HEK293 (cell line): Measurements from ENCODE around the gene SSBP3.

Experiments
- CTCF ChIA-PET: fragments of 350-600 bp; formaldehyde crosslinking; extraction: SDS; loops from one replicate; lab custom pipeline; 2021; ENCODE audit warnings: antibody characterized with exemption; lab: Yijun Ruan, JAX
- POLR2A ChIA-PET: fragments of 300-600 bp; formaldehyde crosslinking; extraction: SDS; loops from one replicate; lab custom pipeline; 2020; ENCODE audit warnings: antibody characterized with exemption, inconsistent platforms; lab: Yijun Ruan, JAX
- H3K27ac ChIP-seq: fragments of 200-500 bp; sonication (Bioruptor generic); 2 replicates; pipeline ENCODE4 v1.5.1; 2014; ENCODE audit warnings: low read depth, low read length, control low read depth, inconsistent platforms; ENCODE audit errors: extremely low read depth
- H3K36me3 ChIP-seq, 2 experiments: fragments of 200-500 bp in 1 of 2; sonication (Bioruptor generic) in 1 of 2; 1 replicate in 1 of 2; 2 replicates in 1 of 2; pipeline ENCODE4 v1.5.1; 2014 to 2017; ENCODE audit warnings: inconsistent platforms in 2 of 2, low read length in 2 of 2; ENCODE audit not compliant: control insufficient read depth in 2 of 2, insufficient read depth in 1 of 2
- H3K4me1 ChIP-seq: fragments of 200-500 bp; sonication (Bioruptor generic); 2 replicates; pipeline ENCODE4 v1.5.1; 2014; ENCODE audit warnings: mild to moderate bottlenecking, low read length, inconsistent platforms; ENCODE audit not compliant: control insufficient read depth, insufficient read depth
- H3K4me3 ChIP-seq: 2 replicates; pipeline ENCODE4 v1.5.1; 2011; ENCODE audit warnings: low read depth, mild to moderate bottlenecking, control low read depth, low read length, moderate library complexity
- H3K9me3 ChIP-seq: fragments of 200-500 bp; sonication (Bioruptor generic); 2 replicates; pipeline ENCODE4 v1.5.1; 2014; ENCODE audit warnings: low read depth, low read length, inconsistent platforms; ENCODE audit not compliant: control insufficient read depth, insufficient read depth
- REPIN1 ChIP-seq: fragments of 450-650 bp; formaldehyde crosslinking; IDR thresholded peaks from 2 replicates; pipeline ENCODE4 v1.5.1; 2017; ENCODE audit warnings: missing biosample characterization, missing genetic modification characterization, low read depth
- SCRT2 ChIP-seq: fragments of 450-650 bp; formaldehyde crosslinking; IDR thresholded peaks from 2 replicates; pipeline ENCODE4 v1.5.1; 2016; ENCODE audit warnings: missing biosample characterization, missing genetic modification characterization
- ZNF16 ChIP-seq: fragments of 450-650 bp; formaldehyde crosslinking; IDR thresholded peaks from 2 replicates; pipeline ENCODE4 v1.5.1; 2016; ENCODE audit warnings: low read depth, missing biosample characterization, missing genetic modification characterization
- ZNF335 ChIP-seq: fragments of 450-650 bp; formaldehyde crosslinking; conservative IDR thresholded peaks from 2 replicates; pipeline ENCODE4 v1.5.1; 2016; ENCODE audit warnings: missing biosample characterization, missing genetic modification characterization
- ZNF341 ChIP-seq: fragments of 450-650 bp; formaldehyde crosslinking; IDR thresholded peaks from 2 replicates; pipeline ENCODE4; 2016; ENCODE audit warnings: low read depth, missing biosample characterization, missing genetic modification characterization
- ZNF404 ChIP-seq: fragments of 450-650 bp; formaldehyde crosslinking; IDR thresholded peaks from 2 replicates; pipeline ENCODE4 v1.5.1; 2017; ENCODE audit warnings: missing biosample characterization, missing genetic modification characterization
- ZNF426 ChIP-seq: fragments of 450-650 bp; formaldehyde crosslinking; IDR thresholded peaks from 2 replicates; pipeline ENCODE4 v1.5.1; 2017; ENCODE audit warnings: missing biosample characterization, missing genetic modification characterization, mild to moderate bottlenecking, inconsistent platforms, moderate library complexity
- ZNF530 ChIP-seq: fragments of 450-650 bp; formaldehyde crosslinking; IDR thresholded peaks from 2 replicates; pipeline ENCODE4 v1.5.1; 2016; ENCODE audit warnings: low read depth, missing biosample characterization, missing genetic modification characterization
- ZNF585B ChIP-seq: fragments of 450-650 bp; formaldehyde crosslinking; IDR thresholded peaks from 2 replicates; pipeline ENCODE4 v1.5.1; 2016; ENCODE audit warnings: missing biosample characterization, missing genetic modification characterization
- ZNF658 ChIP-seq: fragments of 450-650 bp; formaldehyde crosslinking; IDR thresholded peaks from 2 replicates; pipeline ENCODE4; 2016; ENCODE audit warnings: missing biosample characterization, missing genetic modification characterization
- ZNF837 ChIP-seq: fragments of 450-650 bp; formaldehyde crosslinking; IDR thresholded peaks from 2 replicates; pipeline ENCODE4 v1.5.1; 2016; ENCODE audit warnings: missing biosample characterization, missing genetic modification characterization
- ZXDB ChIP-seq: fragments of 450-650 bp; formaldehyde crosslinking; IDR thresholded peaks from 2 replicates; pipeline ENCODE4 v1.5.1; 2016; ENCODE audit warnings: missing biosample characterization, missing genetic modification characterization
- TF ChIP-seq, protein P1 (sequence below): fragments of 450-650 bp; IDR thresholded peaks from 2 replicates; pipeline ENCODE4 v1.5.1; 2018; ENCODE audit warnings: missing biosample characterization, mild to moderate bottlenecking, missing genetic modification characterization
- TF ChIP-seq, protein P2 (sequence below): fragments of 450-650 bp; formaldehyde crosslinking; IDR thresholded peaks from 2 replicates; pipeline ENCODE4 v1.5.1; 2016; ENCODE audit warnings: missing biosample characterization, missing genetic modification characterization
- TF ChIP-seq, protein P3 (sequence below): fragments of 450-650 bp; formaldehyde crosslinking; IDR thresholded peaks from 2 replicates; pipeline ENCODE4 v1.5.1; 2016; ENCODE audit warnings: missing biosample characterization, missing genetic modification characterization, borderline replicate concordance
- TF ChIP-seq, protein P4 (sequence below): fragments of 450-650 bp; formaldehyde crosslinking; IDR thresholded peaks from 2 replicates; pipeline ENCODE4 v1.5.1; 2016; ENCODE audit warnings: missing biosample characterization, missing genetic modification characterization
- TF ChIP-seq, protein P5 (sequence below): fragments of 450-650 bp; formaldehyde crosslinking; IDR thresholded peaks from 2 replicates; pipeline ENCODE4 v1.5.1; 2016; ENCODE audit warnings: missing biosample characterization, missing genetic modification characterization
- TF ChIP-seq, protein P6 (sequence below): fragments of 450-650 bp; formaldehyde crosslinking; IDR thresholded peaks from 2 replicates; pipeline ENCODE4 v1.5.1; 2016; ENCODE audit warnings: missing biosample characterization, missing genetic modification characterization
- TF ChIP-seq, protein P7 (sequence below): fragments of 450-650 bp; formaldehyde crosslinking; IDR thresholded peaks from 2 replicates; pipeline ENCODE4 v1.5.1; 2017; ENCODE audit warnings: missing biosample characterization, missing genetic modification characterization

The SSBP3 gene

DNA sequence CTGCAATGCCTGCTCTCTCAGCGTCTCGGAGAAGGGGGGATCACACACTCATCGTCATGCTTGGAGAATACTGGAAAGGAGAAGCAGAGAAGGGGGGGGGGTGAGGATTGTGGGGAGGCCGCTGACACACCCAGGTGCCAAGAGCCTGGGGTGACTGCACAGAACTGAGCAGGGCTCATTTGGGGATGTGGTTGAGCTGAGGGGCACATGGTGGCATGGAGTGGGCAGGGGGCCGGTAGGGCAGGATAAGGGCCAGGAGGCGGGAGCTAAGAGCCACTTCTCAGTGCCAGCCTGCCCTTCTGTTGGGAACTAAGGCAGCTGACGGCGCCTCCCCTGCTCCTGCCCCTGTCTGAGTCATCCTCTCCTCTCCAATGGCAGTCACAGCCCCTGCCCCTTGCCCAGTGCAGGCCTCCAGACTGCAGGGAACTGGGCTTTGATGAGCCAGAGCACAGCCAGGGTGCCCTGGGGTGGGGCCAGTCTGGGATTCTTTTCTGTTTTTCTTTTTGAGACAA lies 179.0 kb downstream of the SSBP3 start (continued):
- TF ChIP-seq, protein P1, sequence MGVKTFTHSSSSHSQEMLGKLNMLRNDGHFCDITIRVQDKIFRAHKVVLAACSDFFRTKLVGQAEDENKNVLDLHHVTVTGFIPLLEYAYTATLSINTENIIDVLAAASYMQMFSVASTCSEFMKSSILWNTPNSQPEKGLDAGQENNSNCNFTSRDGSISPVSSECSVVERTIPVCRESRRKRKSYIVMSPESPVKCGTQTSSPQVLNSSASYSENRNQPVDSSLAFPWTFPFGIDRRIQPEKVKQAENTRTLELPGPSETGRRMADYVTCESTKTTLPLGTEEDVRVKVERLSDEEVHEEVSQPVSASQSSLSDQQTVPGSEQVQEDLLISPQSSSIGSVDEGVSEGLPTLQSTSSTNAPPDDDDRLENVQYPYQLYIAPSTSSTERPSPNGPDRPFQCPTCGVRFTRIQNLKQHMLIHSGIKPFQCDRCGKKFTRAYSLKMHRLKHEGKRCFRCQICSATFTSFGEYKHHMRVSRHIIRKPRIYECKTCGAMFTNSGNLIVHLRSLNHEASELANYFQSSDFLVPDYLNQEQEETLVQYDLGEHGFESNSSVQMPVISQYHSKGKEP (tag by site-specific recombination) = no peak
- TF ChIP-seq, protein P2, sequence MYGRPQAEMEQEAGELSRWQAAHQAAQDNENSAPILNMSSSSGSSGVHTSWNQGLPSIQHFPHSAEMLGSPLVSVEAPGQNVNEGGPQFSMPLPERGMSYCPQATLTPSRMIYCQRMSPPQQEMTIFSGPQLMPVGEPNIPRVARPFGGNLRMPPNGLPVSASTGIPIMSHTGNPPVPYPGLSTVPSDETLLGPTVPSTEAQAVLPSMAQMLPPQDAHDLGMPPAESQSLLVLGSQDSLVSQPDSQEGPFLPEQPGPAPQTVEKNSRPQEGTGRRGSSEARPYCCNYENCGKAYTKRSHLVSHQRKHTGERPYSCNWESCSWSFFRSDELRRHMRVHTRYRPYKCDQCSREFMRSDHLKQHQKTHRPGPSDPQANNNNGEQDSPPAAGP (tag by site-specific recombination) = no peak
- TF ChIP-seq ZNF335 (tag by site-specific recombination) (0 out of 2 replicates have a peak, but pooled peaks have one; percentile 26), ZNF16 (tag by site-specific recombination) (no peak), ZXDB (tag by site-specific recombination) (0 out of 2 replicates have a peak, but pooled peaks have one; percentile 46), ZNF837 (tag by site-specific recombination) (no peak)
- TF ChIP-seq, protein P3, sequence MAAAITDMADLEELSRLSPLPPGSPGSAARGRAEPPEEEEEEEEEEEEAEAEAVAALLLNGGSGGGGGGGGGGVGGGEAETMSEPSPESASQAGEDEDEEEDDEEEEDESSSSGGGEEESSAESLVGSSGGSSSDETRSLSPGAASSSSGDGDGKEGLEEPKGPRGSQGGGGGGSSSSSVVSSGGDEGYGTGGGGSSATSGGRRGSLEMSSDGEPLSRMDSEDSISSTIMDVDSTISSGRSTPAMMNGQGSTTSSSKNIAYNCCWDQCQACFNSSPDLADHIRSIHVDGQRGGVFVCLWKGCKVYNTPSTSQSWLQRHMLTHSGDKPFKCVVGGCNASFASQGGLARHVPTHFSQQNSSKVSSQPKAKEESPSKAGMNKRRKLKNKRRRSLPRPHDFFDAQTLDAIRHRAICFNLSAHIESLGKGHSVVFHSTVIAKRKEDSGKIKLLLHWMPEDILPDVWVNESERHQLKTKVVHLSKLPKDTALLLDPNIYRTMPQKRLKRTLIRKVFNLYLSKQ (tag by site-specific recombination) = no peak

DNA sequence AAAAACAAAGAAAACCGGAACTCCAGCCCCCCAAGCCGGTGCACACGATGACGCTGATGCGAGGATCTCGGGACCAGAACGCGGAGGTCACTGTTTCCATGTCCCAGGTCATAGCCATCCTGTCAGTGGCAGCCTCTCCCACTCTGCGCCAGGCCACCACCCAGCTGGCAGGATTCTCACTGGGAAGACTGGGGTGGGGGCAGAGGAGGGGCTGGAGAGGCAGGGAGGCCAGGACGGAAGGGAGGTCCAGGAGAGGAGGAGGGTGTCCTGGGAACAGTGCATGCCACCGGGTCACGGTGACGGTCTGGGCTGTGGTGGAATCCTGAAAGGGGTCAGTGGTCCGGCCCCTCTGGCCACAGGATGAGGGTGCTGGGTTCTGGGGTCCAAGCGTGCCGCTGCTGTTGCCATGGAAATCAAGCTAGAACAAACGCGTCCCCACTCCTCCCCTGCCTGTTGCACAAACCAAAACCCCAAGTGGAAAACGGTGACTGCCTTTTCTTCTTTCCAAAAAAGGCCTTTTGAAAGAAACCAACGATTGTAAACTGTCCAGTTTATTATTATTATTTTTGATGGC lies 180.1 kb downstream of the SSBP3 start:
- POLR2A ChIA-PET = interaction anchor here (1.9 kb wide), 1 partner anchor 26 kb away, joined by 4 read pairs; the partner anchor contains the start of genes CYB5RL and MRPL37
- Histone ChIP-seq H3K4me1 (no peaks in the 10 kb centered on the region), H3K9me3 (no peaks in the 10 kb centered on the region)
- TF ChIP-seq SCRT2 (tag by site-specific recombination) = peak; percentile 69
- no peak for TF ChIP-seq ZNF530 (tag by site-specific recombination)
- TF ChIP-seq, all 188 proteins: peak for 1
- CTCF ChIA-PET = interaction anchor here (0.6 to 0.8 kb wide), 2 partner anchors 157 to 273 kb away, joined by 3 read pairs; no protein-coding TSS in a partner anchor
- H3K36me3 ChIP-seq = peaks cover 0 to 11% of the 10 kb centered on the region in 2 experiments; a peak in 1 of 3 replicates
- H3K27ac ChIP-seq = no peak overlapping the region
- H3K4me3 ChIP-seq = no peak overlapping the region

DNA sequence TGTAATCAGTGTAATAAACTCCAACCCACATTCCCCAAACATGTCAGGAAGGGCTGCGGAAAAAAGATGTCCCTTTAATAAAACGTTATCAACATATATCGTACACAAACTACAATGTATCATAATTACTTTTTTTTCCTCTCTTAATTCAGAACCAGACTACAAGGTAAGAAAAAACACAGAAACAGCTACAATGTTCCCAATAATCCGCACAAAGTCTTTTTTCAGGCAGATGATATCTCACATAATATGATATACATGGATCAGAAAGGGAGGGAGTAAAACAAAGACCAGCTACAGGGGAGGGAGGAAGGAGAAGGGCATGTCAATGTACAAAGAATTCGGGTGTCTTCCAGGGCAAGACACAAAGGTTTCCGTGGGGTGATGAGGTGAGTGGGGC lies 180.8 kb downstream of the SSBP3 start:
- ChIA-PET CTCF (no interaction called here), POLR2A (no interaction called here)
- Histone ChIP-seq H3K27ac (no peak overlapping the region), H3K36me3 (peaks cover 0 to 18% of the 10 kb centered on the region in 2 experiments; a peak in 1 of 3 replicates), H3K9me3 (no peaks in the 10 kb centered on the region), H3K4me3 (no peak overlapping the region), H3K4me1 (no peaks in the 10 kb centered on the region)
- TF ChIP-seq, protein P4, sequence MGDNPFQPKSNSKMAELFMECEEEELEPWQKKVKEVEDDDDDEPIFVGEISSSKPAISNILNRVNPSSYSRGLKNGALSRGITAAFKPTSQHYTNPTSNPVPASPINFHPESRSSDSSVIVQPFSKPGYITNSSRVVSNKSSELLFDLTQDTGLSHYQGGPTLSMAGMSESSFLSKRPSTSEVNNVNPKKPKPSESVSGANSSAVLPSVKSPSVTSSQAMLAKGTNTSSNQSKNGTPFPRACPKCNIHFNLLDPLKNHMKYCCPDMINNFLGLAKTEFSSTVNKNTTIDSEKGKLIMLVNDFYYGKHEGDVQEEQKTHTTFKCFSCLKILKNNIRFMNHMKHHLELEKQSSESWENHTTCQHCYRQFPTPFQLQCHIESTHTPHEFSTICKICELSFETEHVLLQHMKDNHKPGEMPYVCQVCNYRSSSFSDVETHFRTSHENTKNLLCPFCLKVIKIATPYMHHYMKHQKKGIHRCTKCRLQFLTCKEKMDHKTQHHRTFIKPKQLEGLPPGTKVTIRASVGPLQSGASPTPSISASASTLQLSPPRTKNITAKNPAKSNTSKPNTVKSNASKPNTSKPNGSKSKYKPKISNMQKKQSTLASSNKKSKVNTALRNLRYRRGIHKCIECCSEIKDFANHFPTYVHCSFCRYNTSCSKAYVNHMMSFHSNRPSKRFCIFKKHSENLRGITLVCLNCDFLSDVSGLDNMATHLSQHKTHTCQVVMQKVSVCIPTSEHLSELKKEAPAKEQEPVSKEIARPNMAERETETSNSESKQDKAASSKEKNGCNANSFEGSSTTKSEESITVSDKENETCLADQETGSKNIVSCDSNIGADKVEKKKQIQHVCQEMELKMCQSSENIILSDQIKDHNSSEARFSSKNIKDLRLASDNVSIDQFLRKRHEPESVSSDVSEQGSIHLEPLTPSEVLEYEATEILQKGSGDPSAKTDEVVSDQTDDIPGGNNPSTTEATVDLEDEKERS (tag by site-specific recombination) = no peak
- TF ChIP-seq, protein P5, sequence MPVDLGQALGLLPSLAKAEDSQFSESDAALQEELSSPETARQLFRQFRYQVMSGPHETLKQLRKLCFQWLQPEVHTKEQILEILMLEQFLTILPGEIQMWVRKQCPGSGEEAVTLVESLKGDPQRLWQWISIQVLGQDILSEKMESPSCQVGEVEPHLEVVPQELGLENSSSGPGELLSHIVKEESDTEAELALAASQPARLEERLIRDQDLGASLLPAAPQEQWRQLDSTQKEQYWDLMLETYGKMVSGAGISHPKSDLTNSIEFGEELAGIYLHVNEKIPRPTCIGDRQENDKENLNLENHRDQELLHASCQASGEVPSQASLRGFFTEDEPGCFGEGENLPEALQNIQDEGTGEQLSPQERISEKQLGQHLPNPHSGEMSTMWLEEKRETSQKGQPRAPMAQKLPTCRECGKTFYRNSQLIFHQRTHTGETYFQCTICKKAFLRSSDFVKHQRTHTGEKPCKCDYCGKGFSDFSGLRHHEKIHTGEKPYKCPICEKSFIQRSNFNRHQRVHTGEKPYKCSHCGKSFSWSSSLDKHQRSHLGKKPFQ (tag by site-specific recombination) = no peak
- TF ChIP-seq, protein P6, sequence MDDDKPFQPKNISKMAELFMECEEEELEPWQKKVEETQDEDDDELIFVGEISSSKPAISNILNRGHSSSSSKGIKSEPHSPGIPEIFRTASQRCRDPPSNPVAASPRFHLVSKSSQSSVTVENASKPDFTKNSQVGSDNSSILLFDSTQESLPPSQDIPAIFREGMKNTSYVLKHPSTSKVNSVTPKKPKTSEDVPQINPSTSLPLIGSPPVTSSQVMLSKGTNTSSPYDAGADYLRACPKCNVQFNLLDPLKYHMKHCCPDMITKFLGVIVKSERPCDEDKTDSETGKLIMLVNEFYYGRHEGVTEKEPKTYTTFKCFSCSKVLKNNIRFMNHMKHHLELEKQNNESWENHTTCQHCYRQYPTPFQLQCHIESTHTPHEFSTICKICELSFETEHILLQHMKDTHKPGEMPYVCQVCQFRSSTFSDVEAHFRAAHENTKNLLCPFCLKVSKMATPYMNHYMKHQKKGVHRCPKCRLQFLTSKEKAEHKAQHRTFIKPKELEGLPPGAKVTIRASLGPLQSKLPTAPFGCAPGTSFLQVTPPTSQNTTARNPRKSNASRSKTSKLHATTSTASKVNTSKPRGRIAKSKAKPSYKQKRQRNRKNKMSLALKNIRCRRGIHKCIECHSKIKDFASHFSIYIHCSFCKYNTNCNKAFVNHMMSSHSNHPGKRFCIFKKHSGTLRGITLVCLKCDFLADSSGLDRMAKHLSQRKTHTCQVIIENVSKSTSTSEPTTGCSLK (tag by site-specific recombination) = no peak
- TF ChIP-seq ZNF426 = no peak
- no peak for TF ChIP-seq ZNF404 (tag by site-specific recombination)
- TF ChIP-seq ZNF658 (tag by site-specific recombination) = no peak
- no peak for TF ChIP-seq REPIN1 (tag by site-specific recombination)
- TF ChIP-seq, protein P7, sequence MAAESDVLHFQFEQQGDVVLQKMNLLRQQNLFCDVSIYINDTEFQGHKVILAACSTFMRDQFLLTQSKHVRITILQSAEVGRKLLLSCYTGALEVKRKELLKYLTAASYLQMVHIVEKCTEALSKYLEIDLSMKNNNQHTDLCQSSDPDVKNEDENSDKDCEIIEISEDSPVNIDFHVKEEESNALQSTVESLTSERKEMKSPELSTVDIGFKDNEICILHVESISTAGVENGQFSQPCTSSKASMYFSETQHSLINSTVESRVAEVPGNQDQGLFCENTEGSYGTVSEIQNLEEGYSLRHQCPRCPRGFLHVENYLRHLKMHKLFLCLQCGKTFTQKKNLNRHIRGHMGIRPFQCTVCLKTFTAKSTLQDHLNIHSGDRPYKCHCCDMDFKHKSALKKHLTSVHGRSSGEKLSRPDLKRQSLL = no peak
- no peak for TF ChIP-seq ZXDB (tag by site-specific recombination)
- no peak for TF ChIP-seq ZNF341
- TF ChIP-seq ZNF585B (tag by site-specific recombination) = no peak
